Measurements from ENCODE around the gene MYCL. TPM values are rescaled to one million over a fixed set of nuclear protein-coding genes. Genes with fewer than 3 reads are reported as not detected.

MYCL gene
- total RNA-seq, 4 donors from 2014 or later, result 0.35 to 1.1 TPM; not detected in 2

GRCh38 chr1:39910263-39910662 lies 8.5 kb upstream of the MYCL start:
- ATAC-seq, result no peak
- H3K36me3 ChIP-seq, result no peaks in the 10 kb centered on the region
- no peak for DNase-seq
- no peak for TF ChIP-seq POLR2A (IDR thresholded peaks at IDR 0.05)
- TF ChIP-seq CTCF (IDR thresholded peaks at IDR 0.05 in 4 of 5, conservative IDR thresholded peaks at IDR 0.05 in 1 of 5), result no peak
- peaks cover 0 to 9% (median 4%) of the 10 kb centered on the region in 3 donors for H3K27me3 ChIP-seq
- no peak overlapping the region for H3K27ac ChIP-seq
- no peak overlapping the region for H3K4me3 ChIP-seq
- no peaks in the 10 kb centered on the region for H3K9me3 ChIP-seq
- in situ Hi-C loops (cut with MboI; ENCODE audit: low sequenced_read_pairs in 4 of 4) (no loop called here), intact Hi-C loops (cut with DNase I; ENCODE audit: low total_unique reads) (no loop called here)
- H3K4me1 ChIP-seq, result no peaks in the 10 kb centered on the region

- ATAC-seq, result no peak
- H3K9me3 ChIP-seq, result no peaks in the 10 kb centered on the region
- no peak overlapping the region for H3K4me3 ChIP-seq
- intact Hi-C loops (cut with DNase I; ENCODE audit: low total_unique reads), result no loop called here
- H3K4me1 ChIP-seq, result no peaks in the 10 kb centered on the region
- H3K36me3 ChIP-seq, result no peaks in the 10 kb centered on the region
- H3K27me3 ChIP-seq, result peaks cover 0 to 9% (median 4%) of the 10 kb centered on the region in 3 donors
- TF ChIP-seq CTCF (IDR thresholded peaks at IDR 0.05 in 4 of 5, conservative IDR thresholded peaks at IDR 0.05 in 1 of 5) (no peak), POLR2A (IDR thresholded peaks at IDR 0.05) (no peak)
- H3K27ac ChIP-seq, result no peak overlapping the region
- in situ Hi-C loops (cut with MboI; ENCODE audit: low sequenced_read_pairs in 4 of 4), result loop anchor here in 1 of 4 donors (10.0 kb wide), 1 partner anchor 84 kb away; no protein-coding TSS in a partner anchor
- no peak for DNase-seq
These were observed 6.8 kb upstream of the MYCL start for GRCh38 chr1:39908534-39908933.

GRCh38 chr1:39907528-39908453 lies 6.1 kb upstream of the MYCL start:
- no peak for ATAC-seq
- TF ChIP-seq CTCF (IDR thresholded peaks at IDR 0.05 in 4 of 5, conservative IDR thresholded peaks at IDR 0.05 in 1 of 5), result no peak
- no peak for TF ChIP-seq POLR2A (IDR thresholded peaks at IDR 0.05)
- Histone ChIP-seq H3K36me3 (no peaks in the 10 kb centered on the region), H3K9me3 (no peaks in the 10 kb centered on the region), H3K27me3 (peaks cover 0 to 9% (median 4%) of the 10 kb centered on the region in 3 donors), H3K4me1 (no peaks in the 10 kb centered on the region), H3K4me3 (no peak overlapping the region), H3K27ac (no peak overlapping the region)
- in situ Hi-C loops (cut with MboI; ENCODE audit: low sequenced_read_pairs in 4 of 4), result loop anchor here in 1 of 4 donors (10.0 kb wide), 1 partner anchor 83 kb away; no protein-coding TSS in a partner anchor
- DNase-seq, result no peak
- intact Hi-C loops (cut with DNase I; ENCODE audit: low total_unique reads), result no loop called here

- Histone ChIP-seq H3K9me3 (no peaks in the 10 kb centered on the region), H3K36me3 (no peaks in the 10 kb centered on the region), H3K4me1 (peaks cover 4% of the 10 kb centered on the region in 2 donors), H3K4me3 (no peak overlapping the region), H3K27me3 (peaks cover 0 to 13% (median 10%) of the 10 kb centered on the region in 3 donors), H3K27ac (no peak overlapping the region)
- intact Hi-C loops (cut with DNase I; ENCODE audit: low total_unique reads), result no loop called here
- no peak for ATAC-seq
- in situ Hi-C loops (cut with MboI; ENCODE audit: low sequenced_read_pairs in 4 of 4), result loop anchor here in 1 of 4 donors (10.0 kb wide), 1 partner anchor 80 kb away; no protein-coding TSS in a partner anchor
- TF ChIP-seq CTCF (IDR thresholded peaks at IDR 0.05 in 4 of 5, conservative IDR thresholded peaks at IDR 0.05 in 1 of 5) (no peak), POLR2A (IDR thresholded peaks at IDR 0.05) (no peak)
- no peak for DNase-seq
These were observed 3.5 kb upstream of the MYCL start for GRCh38 chr1:39905172-39905571.
